Glomerular endothelial cell (primary cell): ENCODE results near the gene NUDT22. TPM values are rescaled to one million over a fixed set of nuclear protein-coding genes. Genes with fewer than 3 reads are reported as not detected.

Experiments
- DNase-seq: peaks from one replicate; pipeline ENCODE4 v3.0.0-alpha.2; 2011; ENCODE audit warnings: low read depth, low spot score; ENCODE audit errors: extremely low read depth
- total RNA-seq: library from RNA; depleted of rRNA; stranded (reverse); fragments of >200 nt; gene quantifications from 2 replicates; pipeline ENCODE4 v1.2.3, GENCODE V29; 2015

NUDT22 gene
- total RNA-seq, 1 donor from 2014 or later: 53.5 TPM

DNA sequence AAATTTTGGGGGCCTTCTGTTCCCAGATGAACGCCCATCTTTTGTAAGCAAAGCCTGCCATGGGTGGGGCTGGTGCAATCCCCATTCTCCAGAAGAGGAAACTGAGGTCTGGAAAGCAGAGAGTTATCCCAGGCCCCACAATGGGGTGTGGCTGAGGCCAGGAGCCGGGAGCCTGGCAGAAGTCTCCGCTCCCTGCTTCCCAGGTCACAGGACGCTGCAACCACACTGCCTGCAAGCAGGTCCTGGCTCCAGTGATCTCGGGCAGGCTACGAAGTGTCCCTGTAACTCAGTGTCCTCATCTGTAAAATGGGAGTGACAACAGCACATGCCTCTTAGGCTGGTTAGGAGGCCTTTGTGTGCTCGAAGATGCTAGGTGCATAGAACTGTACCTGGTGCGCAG lies 27.0 kb downstream of the NUDT22 start:
- DNase-seq: no peak

- DNase-seq: no peak
Measured at GRCh38 chr11:64253481-64253880, 27.4 kb downstream of the NUDT22 start.

DNA sequence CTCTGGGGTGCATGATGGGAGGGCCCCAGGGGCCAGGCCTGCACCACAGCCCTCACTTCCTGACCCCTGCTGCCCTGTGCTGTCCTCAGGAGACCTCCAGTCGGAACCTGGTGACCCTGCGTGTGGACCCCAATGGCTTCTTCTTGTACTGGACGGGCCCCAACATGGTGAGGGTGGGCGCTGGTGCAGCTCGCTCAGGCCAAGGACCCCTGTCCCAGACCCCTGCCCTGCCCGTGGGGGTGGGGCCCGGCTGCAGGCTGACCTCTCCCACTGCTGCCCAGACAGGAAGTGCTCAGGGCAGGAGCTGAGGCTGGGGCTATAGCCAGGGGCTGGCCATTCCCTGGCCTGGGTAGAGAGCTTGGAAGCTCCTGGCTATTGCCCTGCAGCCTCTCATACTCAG lies 28.3 kb downstream of the NUDT22 start:
- DNase-seq: no peak

- DNase-seq: no peak
Measured at GRCh38 chr11:64255135-64256128, 29.4 kb downstream of the NUDT22 start.

DNA sequence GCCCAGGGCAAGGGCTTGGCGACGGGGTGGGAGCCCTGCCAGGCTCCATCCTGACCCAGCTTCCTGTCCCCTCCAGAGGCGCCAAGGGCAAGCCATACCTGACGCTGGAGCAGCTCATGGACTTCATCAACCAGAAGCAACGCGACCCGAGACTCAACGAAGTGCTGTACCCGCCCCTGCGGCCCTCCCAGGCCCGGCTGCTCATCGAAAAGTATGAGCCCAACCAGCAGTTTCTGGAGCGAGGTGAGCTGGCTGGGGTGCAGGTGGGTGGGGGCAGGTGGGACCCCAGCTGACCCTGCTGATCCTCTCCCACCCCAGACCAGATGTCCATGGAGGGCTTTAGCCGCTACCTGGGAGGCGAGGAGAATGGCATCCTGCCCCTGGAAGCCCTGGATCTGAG lies 30.2 kb downstream of the NUDT22 start:
- DNase-seq: no peak

DNA sequence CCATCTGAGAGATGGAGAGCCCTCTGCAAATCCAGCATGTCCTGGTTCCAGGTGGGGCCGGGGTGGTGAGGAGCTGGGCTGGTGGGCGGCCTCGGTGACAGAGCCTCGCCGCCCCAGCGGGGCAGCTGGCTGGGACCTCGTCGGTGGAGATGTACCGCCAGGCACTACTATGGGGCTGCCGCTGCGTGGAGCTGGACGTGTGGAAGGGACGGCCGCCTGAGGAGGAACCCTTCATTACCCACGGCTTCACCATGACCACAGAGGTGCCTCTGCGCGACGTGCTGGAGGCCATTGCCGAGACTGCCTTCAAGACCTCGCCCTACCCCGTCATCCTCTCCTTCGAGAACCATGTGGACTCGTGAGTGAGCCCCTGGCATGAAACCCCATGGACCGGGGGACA lies 32.3 kb downstream of the NUDT22 start:
- DNase-seq: no peak

DNA sequence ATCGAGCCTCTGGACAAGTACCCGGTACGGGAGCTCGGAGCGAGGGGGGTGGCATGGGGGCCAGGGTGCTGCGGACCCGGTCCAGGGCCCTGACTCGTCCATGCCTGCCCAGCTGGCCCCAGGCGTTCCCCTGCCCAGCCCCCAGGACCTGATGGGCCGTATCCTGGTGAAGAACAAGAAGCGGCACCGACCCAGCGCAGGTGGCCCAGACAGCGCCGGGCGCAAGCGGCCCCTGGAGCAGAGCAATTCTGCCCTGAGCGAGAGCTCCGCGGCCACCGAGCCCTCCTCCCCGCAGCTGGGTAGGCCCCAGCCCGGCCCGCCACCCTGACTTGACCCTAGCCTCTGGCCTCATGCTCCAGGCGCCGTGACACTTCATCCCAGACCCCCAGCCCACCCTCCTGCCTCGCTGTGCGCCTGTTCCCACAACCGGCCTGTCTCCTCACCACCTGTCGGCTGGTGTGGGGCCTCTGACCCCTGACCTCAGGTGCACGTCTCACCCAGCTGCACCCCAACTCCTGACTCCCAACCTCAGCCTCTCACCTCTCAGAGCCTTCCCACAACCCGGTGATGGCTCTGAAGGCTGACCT lies 33.0 kb downstream of the NUDT22 start:
- no peak for DNase-seq

- no peak for DNase-seq
Measured at GRCh38 chr11:64259533-64260067, 33.5 kb downstream of the NUDT22 start.

DNA sequence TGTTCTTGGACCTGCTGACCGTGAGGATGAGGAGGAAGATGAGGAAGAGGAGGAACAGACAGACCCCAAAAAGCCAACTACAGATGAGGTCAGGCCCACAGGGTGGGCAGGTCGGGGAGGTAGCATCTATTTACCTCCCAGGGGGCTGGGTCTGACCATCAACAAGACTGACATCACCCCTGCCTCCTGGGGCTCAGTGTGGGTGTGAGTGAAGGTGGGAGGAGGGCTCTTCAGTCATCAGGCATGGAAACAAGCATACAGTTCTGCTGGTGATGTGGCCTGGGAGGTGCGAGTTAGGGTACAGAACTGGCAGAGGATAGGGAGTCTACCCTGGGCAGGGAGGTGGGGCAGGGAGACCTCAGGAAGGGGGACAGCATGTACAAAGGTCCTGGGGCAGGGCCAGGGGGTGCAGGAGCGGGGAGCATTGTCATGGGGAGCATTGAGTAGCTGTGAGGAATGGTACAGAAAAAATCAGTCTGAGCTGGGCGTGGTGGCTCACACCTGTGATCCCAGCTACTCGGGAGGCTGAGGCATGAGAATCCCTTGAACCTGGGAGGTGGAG lies 34.2 kb downstream of the NUDT22 start:
- no peak for DNase-seq

DNA sequence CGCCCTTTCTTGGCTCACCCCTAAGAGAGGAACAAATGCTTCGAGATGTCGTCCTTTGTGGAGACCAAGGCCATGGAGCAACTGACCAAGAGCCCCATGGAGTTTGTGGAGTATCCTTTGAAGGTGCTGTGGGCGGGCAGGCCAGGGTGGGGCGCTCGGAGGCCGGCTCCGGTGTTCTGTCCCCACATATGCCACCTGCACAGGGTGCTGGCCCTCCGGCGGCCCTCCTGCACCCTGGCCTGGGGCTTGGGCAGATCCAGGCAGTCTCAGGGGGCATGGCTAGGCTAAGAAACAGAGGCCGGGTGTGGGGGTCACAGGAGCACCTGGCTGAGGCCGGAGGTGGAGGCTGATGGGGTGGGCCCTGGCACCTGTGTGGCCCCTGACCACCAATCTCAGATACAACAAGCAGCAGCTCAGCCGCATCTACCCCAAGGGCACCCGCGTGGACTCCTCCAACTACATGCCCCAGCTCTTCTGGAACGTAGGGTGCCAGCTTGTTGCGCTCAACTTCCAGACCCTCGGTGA lies 35.5 kb downstream of the NUDT22 start:
- no peak for DNase-seq

DNA sequence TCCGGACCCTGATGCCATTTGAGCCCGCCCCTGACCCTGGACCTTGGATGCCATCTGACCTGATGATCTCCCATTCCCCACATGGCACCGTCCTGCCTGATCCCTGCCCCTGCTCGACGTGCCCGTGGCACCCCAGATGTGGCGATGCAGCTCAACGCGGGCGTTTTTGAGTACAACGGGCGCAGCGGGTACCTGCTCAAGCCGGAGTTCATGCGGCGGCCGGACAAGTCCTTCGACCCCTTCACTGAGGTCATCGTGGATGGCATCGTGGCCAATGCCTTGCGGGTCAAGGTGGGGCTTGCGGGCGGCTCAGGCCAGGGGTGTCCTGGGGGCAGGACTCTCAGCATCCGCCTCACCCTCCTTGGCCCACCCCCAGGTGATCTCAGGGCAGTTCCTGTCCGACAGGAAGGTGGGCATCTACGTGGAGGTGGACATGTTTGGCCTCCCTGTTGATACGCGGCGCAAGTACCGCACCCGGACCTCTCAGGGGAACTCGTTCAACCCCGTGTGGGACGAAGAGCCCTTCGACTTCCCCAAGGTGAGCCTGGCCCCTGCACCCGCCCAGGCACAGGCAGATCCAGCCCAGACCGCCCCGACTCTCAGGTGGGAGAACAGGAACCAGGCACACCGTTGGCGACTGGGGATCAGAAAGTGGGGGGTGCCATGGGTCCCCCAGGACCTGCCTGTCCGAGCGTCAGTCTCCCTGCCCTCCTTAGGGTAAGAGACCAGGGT lies 36.4 kb downstream of the NUDT22 start:
- no peak for DNase-seq

DNA sequence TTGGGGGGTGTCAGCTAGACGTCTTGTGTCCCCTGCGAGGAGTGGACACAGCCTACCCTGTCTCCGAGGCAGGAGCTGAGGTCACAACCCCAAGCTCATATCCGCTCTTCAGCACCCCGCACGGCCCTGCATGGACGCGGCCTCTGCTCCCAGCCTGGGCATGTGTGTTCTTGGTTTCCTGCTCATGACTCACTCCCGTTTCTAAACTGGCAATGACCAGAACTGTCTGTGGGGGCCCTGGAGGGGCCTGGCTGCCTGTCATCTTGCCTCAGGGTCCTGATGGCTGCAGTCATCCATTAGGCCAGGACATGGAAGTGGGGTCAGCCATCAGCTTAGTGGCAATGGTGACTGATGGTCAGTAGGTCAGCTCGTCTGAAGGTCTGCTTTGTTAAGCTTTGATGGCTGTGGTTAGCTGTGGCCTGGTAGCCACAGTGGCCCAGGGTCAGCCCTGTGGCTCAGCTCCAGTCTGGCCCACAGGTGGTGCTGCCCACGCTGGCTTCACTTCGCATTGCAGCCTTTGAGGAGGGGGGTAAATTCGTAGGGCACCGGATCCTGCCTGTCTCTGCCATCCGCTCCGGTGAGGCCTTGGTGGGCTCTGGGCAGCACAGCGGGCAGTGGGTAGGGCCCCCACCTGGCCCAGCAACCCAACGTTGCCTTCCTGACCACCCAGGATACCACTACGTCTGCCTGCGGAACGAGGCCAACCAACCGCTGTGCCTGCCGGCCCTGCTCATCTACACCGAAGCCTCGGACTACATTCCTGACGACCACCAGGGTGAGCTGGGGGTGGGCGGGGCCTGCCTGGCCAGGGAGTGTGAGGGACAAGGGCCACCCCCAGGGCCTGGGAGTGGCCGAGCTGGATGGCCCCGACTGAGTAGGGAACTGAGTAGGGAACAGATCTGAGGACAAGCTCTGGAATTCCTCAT lies 37.2 kb downstream of the NUDT22 start:
- DNase-seq: no peak

DNA sequence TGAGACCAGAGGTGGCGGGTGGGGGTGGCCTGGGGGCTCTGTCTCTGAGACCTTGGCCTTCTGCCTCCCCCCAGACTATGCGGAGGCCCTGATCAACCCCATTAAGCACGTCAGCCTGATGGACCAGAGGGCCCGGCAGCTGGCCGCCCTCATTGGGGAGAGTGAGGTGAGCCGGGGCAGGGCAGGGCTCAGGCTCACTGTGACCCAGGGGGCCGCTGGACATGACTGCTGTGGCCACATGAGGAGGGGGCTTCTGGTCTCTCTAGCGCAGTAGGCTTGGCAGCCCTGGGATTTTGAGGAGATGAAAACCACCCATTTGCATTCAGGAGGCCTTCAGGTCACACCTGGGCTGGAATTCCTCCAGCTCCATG lies 37.9 kb downstream of the NUDT22 start:
- DNase-seq: no peak

DNA sequence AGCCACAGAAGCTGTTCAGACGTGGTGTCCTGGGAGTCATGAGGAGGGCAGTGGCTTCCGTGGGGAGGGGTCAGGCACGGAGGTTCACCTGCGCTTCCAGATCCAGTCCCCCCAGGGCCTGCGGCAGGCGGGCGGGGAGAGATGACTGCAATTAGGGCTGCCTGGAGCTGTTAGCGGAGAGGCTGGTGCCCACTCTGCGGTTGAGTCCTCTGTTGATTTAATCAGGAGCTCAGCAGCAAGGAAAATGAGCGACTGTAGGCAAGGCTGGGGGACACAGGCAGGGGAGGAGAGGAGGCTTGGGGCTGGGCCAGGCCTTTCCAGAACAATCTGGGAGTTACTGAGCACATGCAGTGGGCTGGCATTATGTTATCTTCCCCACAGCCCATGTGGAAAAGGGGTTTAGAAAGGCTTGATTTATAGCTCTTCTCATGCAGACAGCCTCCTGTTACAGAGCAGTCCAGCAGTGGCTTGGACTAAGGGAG lies 38.3 kb downstream of the NUDT22 start:
- DNase-seq: no peak

- DNase-seq: no peak
Measured at GRCh38 chr11:64265176-64266160, 39.4 kb downstream of the NUDT22 start.

- DNase-seq: no peak
Measured at GRCh38 chr11:64266339-64266738, 40.3 kb downstream of the NUDT22 start.

GRCh38 chr11:64267207-64267945 lies 41.3 kb downstream of the NUDT22 start:
- no peak for DNase-seq
